GM18517 (cell line): ENCODE measurements around the gene ZP1.
"Not testable (repeated sequence)": the region's sequence is repeated elsewhere in the genome, so short reads cannot be mapped to it uniquely, and the experiment has no call there.

Experiments
- ATAC-seq: cut with Tn5 transposase; IDR thresholded peaks from one replicate; pipeline ENCODE4 v1.9.1; 2021; ENCODE audit warnings: mild to moderate bottlenecking, moderate library complexity; ENCODE audit not compliant: unreplicated experiment

ZP1 gene

GRCh38 chr11:60905047-60905446, 37.7 kb downstream of the ZP1 start:
- no peak for ATAC-seq

GRCh38 chr11:60905551-60906113, 38.3 kb downstream of the ZP1 start:
- ATAC-seq = no peak

GRCh38 chr11:60906132-60906972, 39.0 kb downstream of the ZP1 start, which contains the start of gene PRPF19:
Gene PRPF19 (minus strand): TSS chr11:60906585. CDS start chr11:60906382, 203 bp downstream.
- ATAC-seq = peak; percentile 78

GRCh38 chr11:60908803-60909202, 41.5 kb downstream of the ZP1 start:
- ATAC-seq = no peak

- not testable (repeated sequence) for ATAC-seq
Measured at GRCh38 chr11:60909680-60910280, 42.4 kb downstream of the ZP1 start.

- peak; percentile 42 for ATAC-seq
Measured at GRCh38 chr11:60910281-60910687, 42.9 kb downstream of the ZP1 start.

GRCh38 chr11:60910711-60911380, 43.5 kb downstream of the ZP1 start:
- no peak for ATAC-seq

GRCh38 chr11:60912223-60912850, 45.0 kb downstream of the ZP1 start:
- ATAC-seq = no peak

- ATAC-seq = no peak
Measured at GRCh38 chr11:60912851-60913528, 45.6 kb downstream of the ZP1 start.

- peak; percentile 38 for ATAC-seq
Measured at GRCh38 chr11:60913793-60914632, 46.7 kb downstream of the ZP1 start, which contains the start of gene TMEM109. Gene TMEM109 (plus strand): TSS chr11:60914158. CDS start chr11:60919694, 5,536 bp downstream.

- no peak for ATAC-seq
Measured at GRCh38 chr11:60914633-60915247, 47.4 kb downstream of the ZP1 start.

GRCh38 chr11:60915248-60915914, 48.0 kb downstream of the ZP1 start:
- peak; percentile 60 for ATAC-seq

- no peak for ATAC-seq
Measured at GRCh38 chr11:60916669-60917206, 49.4 kb downstream of the ZP1 start.

GRCh38 chr11:60917267-60917666, 49.9 kb downstream of the ZP1 start:
- no peak for ATAC-seq

GRCh38 chr11:60918251-60918938, 51.1 kb downstream of the ZP1 start:
- ATAC-seq = no peak

- ATAC-seq = no peak
Measured at GRCh38 chr11:60918939-60919265, 51.6 kb downstream of the ZP1 start.

GRCh38 chr11:60919320-60919719, 52.0 kb downstream of the ZP1 start:
- ATAC-seq = no peak

GRCh38 chr11:60919956-60920355, 52.6 kb downstream of the ZP1 start:
- ATAC-seq = no peak
